Left ventricle myocardium inferior (tissue), 1 donor: ENCODE results near the gene OPN4. TPM values are rescaled to one million over a fixed set of nuclear protein-coding genes. Genes with fewer than 3 reads are reported as not detected.
"Not testable (repeated sequence)": the region's sequence is repeated elsewhere in the genome, so short reads cannot be mapped to it uniquely, and the experiment has no call there.

Experiments used
- DNase-seq: peaks from one replicate; pipeline ENCODE4 v3.0.0-alpha.2; 2020
- H3K27ac ChIP-seq: fragments of 200-600 bp; replicated peaks from 2 replicates; pipeline ENCODE4 v1.8.0; 2021
- H3K27me3 ChIP-seq: fragments of 200-600 bp; 2 replicates; pipeline ENCODE4 v1.8.0; 2021; ENCODE audit warnings: low read depth
- H3K36me3 ChIP-seq: fragments of 200-600 bp; 2 replicates; pipeline ENCODE4 v1.8.0; 2021
- H3K4me1 ChIP-seq: fragments of 200-600 bp; 2 replicates; pipeline ENCODE4 v1.8.0; 2021
- H3K4me3 ChIP-seq: fragments of 200-600 bp; 2 replicates; pipeline ENCODE4 v1.8.0; 2021; ENCODE audit warnings: mild to moderate bottlenecking, moderate library complexity
- H3K9me3 ChIP-seq: fragments of 200-600 bp; replicated peaks from 2 replicates; pipeline ENCODE4 v1.8.0; 2021
- intact Hi-C: fragments of 100-400 bp; cut with micrococcal nuclease; formaldehyde crosslinking; loops from one replicate; pipeline ENCODE4 v1.11.0; 2022
- total RNA-seq: library from RNA; stranded (reverse); fragmentation: NEBNext Ultra II Directional; extraction: Animal tissue kit (Norgen Biotek cat#: 25700); gene quantifications from one replicate; pipeline ENCODE4 v1.2.1, GENCODE V29; 2021
- TF ChIP-seq, protein P1 (sequence below): fragments of 200-600 bp; IDR thresholded peaks from 2 replicates; pipeline ENCODE4 v1.8.0; 2021; ENCODE audit warnings: antibody characterized with exemption, mild to moderate bottlenecking, borderline replicate concordance
- donor health status: DM: no; HTN: yes; CAD: no; lungs with severe emphysema.

OPN4 gene
- total RNA-seq, 1 donor from 2014 or later = 0.25 TPM

DNA sequence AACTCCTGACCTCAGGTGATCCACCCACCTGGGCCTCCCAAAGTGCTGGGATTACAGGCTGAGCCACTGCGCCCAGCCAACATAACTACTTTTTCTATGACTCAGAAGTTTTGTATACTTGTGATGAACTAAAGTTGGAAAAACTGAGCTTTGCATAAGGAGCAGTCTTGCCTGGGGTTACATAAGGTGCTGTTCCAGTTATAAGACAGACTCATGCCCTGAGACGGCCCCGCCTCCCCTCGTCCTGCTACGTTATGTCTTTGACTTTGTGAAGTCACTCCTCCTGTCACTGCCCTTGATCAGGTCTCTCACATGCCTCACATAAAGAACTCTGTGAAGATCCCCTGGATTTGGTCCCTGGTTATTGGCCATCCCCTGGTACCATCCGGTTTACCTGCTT, 40.4 kb upstream of the OPN4 start:
- TF ChIP-seq, protein P1, sequence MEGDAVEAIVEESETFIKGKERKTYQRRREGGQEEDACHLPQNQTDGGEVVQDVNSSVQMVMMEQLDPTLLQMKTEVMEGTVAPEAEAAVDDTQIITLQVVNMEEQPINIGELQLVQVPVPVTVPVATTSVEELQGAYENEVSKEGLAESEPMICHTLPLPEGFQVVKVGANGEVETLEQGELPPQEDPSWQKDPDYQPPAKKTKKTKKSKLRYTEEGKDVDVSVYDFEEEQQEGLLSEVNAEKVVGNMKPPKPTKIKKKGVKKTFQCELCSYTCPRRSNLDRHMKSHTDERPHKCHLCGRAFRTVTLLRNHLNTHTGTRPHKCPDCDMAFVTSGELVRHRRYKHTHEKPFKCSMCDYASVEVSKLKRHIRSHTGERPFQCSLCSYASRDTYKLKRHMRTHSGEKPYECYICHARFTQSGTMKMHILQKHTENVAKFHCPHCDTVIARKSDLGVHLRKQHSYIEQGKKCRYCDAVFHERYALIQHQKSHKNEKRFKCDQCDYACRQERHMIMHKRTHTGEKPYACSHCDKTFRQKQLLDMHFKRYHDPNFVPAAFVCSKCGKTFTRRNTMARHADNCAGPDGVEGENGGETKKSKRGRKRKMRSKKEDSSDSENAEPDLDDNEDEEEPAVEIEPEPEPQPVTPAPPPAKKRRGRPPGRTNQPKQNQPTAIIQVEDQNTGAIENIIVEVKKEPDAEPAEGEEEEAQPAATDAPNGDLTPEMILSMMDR = no peak
- Histone ChIP-seq H3K4me3 (no peak overlapping the region), H3K27me3 (peaks cover 6% of the 10 kb centered on the region), H3K27ac (no peak overlapping the region), H3K36me3 (no peaks in the 10 kb centered on the region), H3K4me1 (no peaks in the 10 kb centered on the region), H3K9me3 (no peaks in the 10 kb centered on the region)
- intact Hi-C loops = no loop called here
- no peak for DNase-seq

DNA sequence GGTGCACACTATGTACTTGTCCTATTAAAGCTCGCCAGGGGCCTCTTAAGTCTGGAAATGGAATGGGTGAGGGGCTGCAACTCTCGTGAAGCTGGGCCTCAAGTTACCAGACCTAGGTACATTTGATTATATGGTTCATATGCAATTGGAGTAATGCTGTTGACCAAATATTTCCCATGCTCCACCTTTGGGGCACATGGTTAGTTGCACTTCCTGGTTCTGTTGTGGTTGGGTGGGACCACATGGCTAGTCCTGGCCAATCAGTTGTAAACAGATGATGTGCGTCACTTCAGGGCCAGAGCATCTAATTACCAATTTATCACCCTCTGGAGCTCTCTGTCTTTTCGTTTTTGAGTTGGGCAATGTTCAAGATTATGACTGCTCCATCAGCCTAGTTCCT, 39.5 kb upstream of the OPN4 start:
- Histone ChIP-seq H3K27ac (no peak overlapping the region), H3K27me3 (peaks cover 6% of the 10 kb centered on the region), H3K4me1 (no peaks in the 10 kb centered on the region), H3K4me3 (no peak overlapping the region), H3K9me3 (no peaks in the 10 kb centered on the region), H3K36me3 (no peaks in the 10 kb centered on the region)
- intact Hi-C loops = no loop called here
- TF ChIP-seq, protein P1 = no peak
- no peak for DNase-seq

DNA sequence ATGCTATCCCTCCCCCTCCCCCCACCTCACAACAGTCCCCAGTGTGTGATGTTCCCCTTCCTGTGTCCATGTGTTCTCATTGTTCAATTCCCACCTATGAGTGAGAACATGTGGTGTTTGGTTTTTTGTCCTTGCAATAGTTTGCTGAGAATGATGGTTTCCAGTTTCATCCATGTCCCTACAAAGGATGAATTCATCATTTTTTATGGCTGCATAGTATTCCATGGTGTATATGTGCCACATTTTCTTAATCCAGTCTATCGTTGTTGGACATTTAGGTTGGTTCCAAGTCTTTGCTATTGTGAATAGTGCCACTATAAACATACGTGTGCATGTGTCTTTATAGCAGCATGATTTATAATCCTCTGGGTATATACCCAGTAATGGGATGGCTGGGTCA, 37.1 kb upstream of the OPN4 start:
- H3K4me1 ChIP-seq, intact Hi-C loops, H3K9me3 ChIP-seq, H3K27me3 ChIP-seq, H3K36me3 ChIP-seq, DNase-seq, H3K27ac ChIP-seq, H3K4me3 ChIP-seq: not testable (repeated sequence)

DNA sequence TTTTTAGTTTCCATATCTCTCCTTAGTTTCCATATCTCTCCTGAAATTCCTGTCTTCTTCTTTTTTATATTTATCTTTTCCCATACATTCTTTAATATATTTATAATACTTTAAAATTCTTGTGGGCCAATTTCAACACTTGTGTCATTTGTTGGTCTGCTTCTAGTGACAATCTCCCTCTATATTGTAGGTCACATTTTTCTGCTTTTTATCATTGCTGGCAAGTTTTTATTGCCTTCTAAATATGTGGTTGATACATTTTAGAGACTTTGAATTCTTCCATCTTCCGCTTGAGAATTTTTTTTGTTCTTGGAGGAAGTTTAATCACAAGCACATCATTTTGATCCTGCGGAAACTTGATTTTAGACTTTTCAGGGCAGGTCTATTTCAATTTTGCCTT, 26.0 kb upstream of the OPN4 start:
- H3K36me3 ChIP-seq = no peaks in the 10 kb centered on the region
- H3K27ac ChIP-seq = no peak overlapping the region
- H3K4me3 ChIP-seq = no peak overlapping the region
- peaks cover 33% of the 10 kb centered on the region for H3K27me3 ChIP-seq
- no peak for DNase-seq
- intact Hi-C loops = no loop called here
- no peaks in the 10 kb centered on the region for H3K9me3 ChIP-seq
- TF ChIP-seq, protein P1 = no peak
- peaks cover 32% of the 10 kb centered on the region for H3K4me1 ChIP-seq

DNA sequence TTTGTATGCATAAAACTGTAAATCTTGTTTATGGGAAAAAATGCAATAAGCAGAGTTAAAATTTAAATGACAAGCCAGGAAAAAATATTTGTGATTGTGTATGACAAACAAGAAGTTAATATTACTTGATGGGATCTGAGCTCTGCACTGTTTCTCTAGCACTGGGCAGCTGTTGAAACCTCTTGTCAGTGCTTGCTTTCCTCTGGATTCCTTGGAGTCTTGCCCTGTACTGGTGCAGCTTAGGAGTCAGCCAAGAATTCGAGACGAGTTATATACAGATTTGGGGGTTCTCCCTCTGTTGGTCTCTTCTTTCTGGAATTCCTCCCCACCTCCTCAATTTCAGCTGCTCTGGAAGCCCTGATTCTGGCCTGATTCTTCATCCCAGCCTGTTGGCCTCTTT, 24.3 kb upstream of the OPN4 start:
- H3K27me3 ChIP-seq = peaks cover 49% of the 10 kb centered on the region
- no peaks in the 10 kb centered on the region for H3K36me3 ChIP-seq
- peak overlapping the region; percentile 61 for H3K27ac ChIP-seq
- H3K4me1 ChIP-seq = peaks cover 32% of the 10 kb centered on the region
- TF ChIP-seq, protein P1 = no peak
- no peak overlapping the region for H3K4me3 ChIP-seq
- intact Hi-C loops = no loop called here
- peak; percentile 46 for DNase-seq
- no peaks in the 10 kb centered on the region for H3K9me3 ChIP-seq

DNA sequence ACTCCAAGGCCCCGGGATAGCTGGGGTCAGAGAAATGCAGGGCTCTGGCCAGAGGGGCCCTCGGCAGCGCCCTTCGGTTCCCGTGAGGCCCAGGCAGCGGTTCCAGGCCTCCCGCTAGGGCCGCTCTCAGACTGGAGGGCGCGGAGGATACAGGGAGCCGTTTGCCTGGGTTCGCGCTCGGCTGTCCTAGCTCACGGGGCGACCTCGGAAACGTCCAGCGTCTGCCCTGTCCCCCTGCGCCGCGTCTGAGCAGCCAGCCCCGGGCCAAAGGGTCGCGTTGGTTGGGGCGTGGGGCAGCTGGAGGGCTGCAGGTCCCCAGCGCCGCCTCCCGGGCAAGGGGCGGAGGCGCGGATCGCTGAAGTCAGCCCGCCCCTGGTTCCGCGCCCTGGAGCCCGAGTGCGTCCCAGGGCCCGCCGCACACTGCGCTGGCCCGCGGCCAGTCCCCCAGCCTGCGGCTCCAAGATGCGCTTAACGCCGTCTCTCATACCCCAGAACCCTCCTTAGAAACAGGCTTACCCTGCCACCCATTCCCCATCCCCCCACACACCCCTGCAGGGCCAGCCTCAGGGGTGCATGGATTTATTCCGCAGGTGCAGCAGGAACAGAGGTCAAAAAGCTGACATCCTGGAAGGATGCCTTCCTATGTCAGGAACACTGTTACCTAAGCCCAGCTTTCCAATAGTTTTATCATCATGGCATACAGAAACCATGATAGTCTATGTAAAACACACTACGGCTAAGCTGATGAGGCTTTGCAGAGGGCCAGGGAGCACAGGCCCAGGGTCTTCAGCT, 22.1 kb upstream of the OPN4 start:
- Histone ChIP-seq H3K27ac (peak overlapping the region; percentile 75), H3K27me3 (peaks cover 51% of the 10 kb centered on the region), H3K4me1 (peaks cover 32% of the 10 kb centered on the region), H3K36me3 (no peaks in the 10 kb centered on the region), H3K4me3 (peak overlapping the region; percentile 61), H3K9me3 (no peaks in the 10 kb centered on the region)
- TF ChIP-seq, protein P1 = peak; percentile 54
- intact Hi-C loops = no loop called here
- DNase-seq = peak; percentile 58
